Adrenal gland (tissue), 12 donors: ENCODE measurements around the gene TNIK. TPM values are rescaled to one million over a fixed set of nuclear protein-coding genes. Genes with fewer than 3 reads are reported as not detected.

Experiments used
- DNase-seq, 7 donors: peaks; one replicate each; pipeline ENCODE4 v3.0.0-alpha.2; 2019 to 2020
- H3K27ac ChIP-seq, 5 donors: fragments of 200-600 bp; sonication (generic) in 4 of 5; 1 replicate in 3 of 5; 2 replicates in 2 of 5; pipeline versions ENCODE4 v1.5.1 to v1.8.0; 2016 to 2020; ENCODE audit warnings: mild to moderate bottlenecking in 1 of 5
- H3K27me3 ChIP-seq: fragments of 200-600 bp; 2 replicates; pipeline ENCODE4 v1.8.0; 2021
- H3K36me3 ChIP-seq, 2 donors: fragments of 200-600 bp; replicated peaks in 1 of 2; 1 replicate in 1 of 2; 2 replicates in 1 of 2; pipeline versions ENCODE4 v1.5.1 to v1.8.0; 2018 to 2022
- H3K4me1 ChIP-seq, 2 donors: fragments of 200-600 bp; replicated peaks in 1 of 2; 1 replicate in 1 of 2; 2 replicates in 1 of 2; pipeline versions ENCODE4 v1.5.1 to v1.8.0; 2018 to 2021
- H3K4me3 ChIP-seq, 4 donors: fragments of 200-600 bp; sonication (generic) in 3 of 4; one replicate each; pipeline ENCODE4 v1.5.1; 2016 to 2018
- H3K9me3 ChIP-seq, 3 donors: fragments of 200-600 bp; sonication (generic) in 1 of 3; replicated peaks in 1 of 3; 1 replicate in 2 of 3; 2 replicates in 1 of 3; pipeline versions ENCODE4 v1.5.1 to v1.8.0; 2016 to 2021
- CTCF ChIP-seq, 6 experiments: fragments of 450-650 bp in 4 of 6; fragments of 200-600 bp in 2 of 6; sonication (generic) in 1 of 6; IDR thresholded peaks; 1 replicate in 5 of 6; 2 replicates in 1 of 6; pipeline versions ENCODE4 v1.5.1 to v1.8.0; 2016 to 2021; ENCODE audit warnings: antibody characterized with exemption in 6 of 6, mild to moderate bottlenecking in 2 of 6, moderate library complexity in 1 of 6
- POLR2A ChIP-seq, 2 donors: fragments of 450-650 bp; IDR thresholded peaks; one replicate each; pipeline ENCODE4 v1.6.1; 2017; ENCODE audit warnings: antibody characterized with exemption in 2 of 2, mild to moderate bottlenecking in 2 of 2, moderate library complexity in 1 of 2
- WGBS, 4 donors: extraction: QIAGEN DNeasy Blood & Tissue Kit in 2 of 4; methylation state at CpG; one replicate each; pipeline versions ENCODE4 v1.1.5 to v1.1.7; 2013 to 2017; 5-methylcytosine and 5-hydroxymethylcytosine counted together
- intact Hi-C, 2 donors: fragments of 100-400 bp; cut with DNase I; formaldehyde crosslinking; loops; one replicate each; pipeline versions ENCODE4 v1.14.1 to v1.15.0; 2022 to 2023
- polyA plus RNA-seq, 3 donors: library from polyadenylated mRNA; stranded (reverse); fragments of 200-250 nt in 2 of 3; fragments of 350-450 nt in 1 of 3; fragmentation: Illumina TruSeq in 1 of 3; extraction: RNeasy Lipid Tissue Mini Kit (QIAGEN cat#74804) in 1 of 3; gene quantifications; one replicate each; pipeline ENCODE4 v1.2.3, GENCODE V29; 2013 to 2014
- total RNA-seq, 9 donors: library from RNA; depleted of rRNA in 4 of 9; stranded (reverse); fragments of >200 nt in 4 of 9; fragments of 120-200 nt in 1 of 9; fragmentation: NEBNext Ultra II Directional in 1 of 9; extraction: Animal tissue kit (Norgen Biotek cat#: 25700) in 1 of 9; gene quantifications; one replicate each; pipeline versions ENCODE4 v1.1.0 to v1.2.4, GENCODE V29; 2013 to 2023
- donor health status: healthy with polysubstance abuse.
- donor health status: Bipolar disorder and iron deficiency.
- donor health status: DM: yes; HTN: yes; CAD: no.
- donor health status: DM: no; HTN: no; CAD: no.
- donor health status: DM: no; HTN: no; CAD: no.
- donor health status: DM: yes; HTN: yes; CAD: no.

Gene TNIK
- total and polyA plus RNA-seq, 12 donors, result 4.9 to 33.1 (median 10.7) TPM

DNA sequence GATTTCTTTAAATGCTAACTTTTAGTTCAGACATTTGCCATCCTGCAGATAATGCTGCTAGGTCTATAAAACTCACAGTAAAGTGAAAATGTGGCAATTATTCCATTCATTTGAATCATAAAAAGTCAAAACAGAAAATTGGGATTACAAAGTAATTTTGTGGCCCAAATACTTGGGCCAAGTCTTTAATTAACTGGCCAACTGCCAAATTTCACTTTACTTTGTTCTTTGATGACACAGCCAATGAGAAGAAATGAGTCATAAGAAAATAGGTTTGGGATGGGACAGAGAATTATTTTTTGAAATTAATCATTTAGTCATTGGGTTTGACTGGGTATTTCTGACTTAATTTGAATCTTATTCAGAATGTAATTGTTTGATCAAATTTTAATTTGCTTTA, 343.8 kb downstream of the TNIK start:
- no peak for DNase-seq
- no peaks in the 10 kb centered on the region for H3K9me3 ChIP-seq
- no peak overlapping the region for H3K4me3 ChIP-seq
- TF ChIP-seq CTCF (IDR thresholded peaks at IDR 0.05) (no peak), POLR2A (IDR thresholded peaks at IDR 0.05) (no peak)
- no peaks in the 10 kb centered on the region for H3K27me3 ChIP-seq
- no peaks in the 10 kb centered on the region for H3K36me3 ChIP-seq
- H3K27ac ChIP-seq, result no peak overlapping the region
- peaks cover 0 to 3% of the 10 kb centered on the region in 2 donors for H3K4me1 ChIP-seq
- intact Hi-C loops, result no loop called here

DNA sequence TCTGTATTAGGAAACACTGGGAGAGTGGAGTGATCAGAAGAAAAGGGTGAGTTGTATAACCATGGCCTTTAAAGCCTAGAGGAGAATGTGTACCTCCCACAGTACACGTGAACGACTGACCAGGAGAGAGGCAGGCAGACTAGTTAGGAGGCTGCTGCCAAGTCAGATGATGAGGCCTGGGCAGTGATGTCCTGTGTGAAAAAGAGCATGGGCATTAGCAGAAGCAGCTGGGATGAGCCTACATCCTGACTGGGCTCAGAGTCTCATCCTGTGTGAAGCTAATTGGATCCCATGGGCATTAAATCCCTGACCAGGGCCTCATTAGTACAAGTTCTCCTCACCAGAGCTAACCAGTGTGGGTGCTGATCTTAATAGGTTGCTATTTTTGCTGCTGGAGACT, 344.5 kb downstream of the TNIK start:
- 80 to 90% (median 84%) methylated on average over 2 of the region's 2 CpGs for WGBS, 4 donors
- no peak for DNase-seq
- intact Hi-C loops, result no loop called here

DNA sequence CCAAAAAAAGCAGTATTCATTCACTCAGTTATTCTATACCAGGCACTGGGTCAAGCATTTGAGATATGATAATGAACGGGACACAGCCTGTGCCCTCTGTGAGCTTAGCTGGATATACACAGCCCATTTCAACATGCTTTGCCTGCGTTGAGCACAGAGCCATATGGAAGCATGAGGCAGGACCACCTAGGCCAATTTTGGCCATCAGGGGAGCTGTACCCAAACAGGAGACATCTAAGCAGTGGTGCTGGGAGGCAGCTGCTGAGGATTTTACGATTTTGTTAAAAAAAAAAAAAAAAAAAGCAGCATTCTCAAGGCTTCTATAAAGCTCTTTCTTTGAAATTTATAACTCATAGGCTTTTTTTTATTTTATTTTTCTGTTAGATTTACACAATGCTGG, 346.5 kb downstream of the TNIK start:
- no peak for DNase-seq
- intact Hi-C loops, result no loop called here
- no peak overlapping the region for H3K27ac ChIP-seq
- WGBS, 4 donors, result 80 to 87% (median 86%) methylated on average over 3 of the region's 3 CpGs
- no peaks in the 10 kb centered on the region for H3K36me3 ChIP-seq
- H3K9me3 ChIP-seq, result no peaks in the 10 kb centered on the region
- H3K27me3 ChIP-seq, result no peaks in the 10 kb centered on the region
- peaks cover 0 to 3% of the 10 kb centered on the region in 2 donors for H3K4me1 ChIP-seq
- TF ChIP-seq POLR2A (IDR thresholded peaks at IDR 0.05) (no peak), CTCF (IDR thresholded peaks at IDR 0.05) (no peak)
- H3K4me3 ChIP-seq, result no peak overlapping the region

More for the DNA sequence above, 344.5 kb downstream of the TNIK start:
- no peak for TF ChIP-seq POLR2A (IDR thresholded peaks at IDR 0.05)
- TF ChIP-seq CTCF (IDR thresholded peaks at IDR 0.05), result no peak
- H3K4me3 ChIP-seq, result no peak overlapping the region
- H3K36me3 ChIP-seq, result no peaks in the 10 kb centered on the region
- H3K27ac ChIP-seq, result no peak overlapping the region
- peaks cover 0 to 3% of the 10 kb centered on the region in 2 donors for H3K4me1 ChIP-seq
- no peaks in the 10 kb centered on the region for H3K27me3 ChIP-seq
- H3K9me3 ChIP-seq, result no peaks in the 10 kb centered on the region

DNA sequence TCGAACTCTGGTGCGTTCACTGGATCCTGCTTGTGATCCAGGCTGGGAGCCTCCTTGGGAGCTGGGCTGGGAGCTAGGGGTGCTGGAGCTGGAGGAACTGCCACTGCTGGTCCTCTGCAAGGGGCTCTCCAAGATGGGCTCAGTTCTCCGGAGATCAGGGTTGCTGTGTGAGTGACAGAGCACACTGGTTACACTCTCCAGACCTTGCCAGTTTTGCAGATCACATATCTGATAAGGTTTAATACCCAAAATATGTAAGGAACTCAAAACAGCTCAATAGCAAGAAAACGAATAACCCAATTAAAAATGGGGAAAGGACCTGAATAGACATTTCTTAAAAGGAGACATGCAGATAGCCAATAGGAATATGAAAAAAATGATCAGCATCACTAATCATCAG, 349.5 kb downstream of the TNIK start:
- no peak for TF ChIP-seq POLR2A (IDR thresholded peaks at IDR 0.05)
- TF ChIP-seq CTCF (IDR thresholded peaks at IDR 0.05), result no peak
- H3K36me3 ChIP-seq, result no peaks in the 10 kb centered on the region
- H3K4me3 ChIP-seq, result no peak overlapping the region
- H3K27ac ChIP-seq, result no peak overlapping the region
- H3K9me3 ChIP-seq, result no peaks in the 10 kb centered on the region
- no peaks in the 10 kb centered on the region for H3K27me3 ChIP-seq
- peaks cover 0 to 5% of the 10 kb centered on the region in 2 donors for H3K4me1 ChIP-seq
- intact Hi-C loops, result no loop called here
- no peak for DNase-seq
- WGBS, 4 donors, result 85 to 97% (median 92%) methylated on average over 2 to 4 of the region's 4 CpGs
